Gastroesophageal sphincter (tissue), 3 donors: ENCODE data around the gene RAB11A.

Source experiments
- CTCF ChIP-seq, 4 experiments: fragments of 200-600 bp in 2 of 4; fragments of 450-650 bp in 2 of 4; sonication (generic) in 1 of 4; IDR thresholded peaks; one replicate each; pipeline ENCODE4 v1.5.1; 2017 to 2019; ENCODE audit warnings: antibody characterized with exemption in 4 of 4, mild to moderate bottlenecking in 2 of 4, moderate library complexity in 2 of 4
- EP300 ChIP-seq: sonication (generic); formaldehyde crosslinking; IDR thresholded peaks from one replicate; pipeline ENCODE4 v1.6.1; 2017; ENCODE audit warnings: antibody characterized with exemption, mild to moderate bottlenecking
- POLR2A ChIP-seq, 2 donors: fragments of 450-650 bp; IDR thresholded peaks; one replicate each; pipeline ENCODE4 v1.6.1; 2017; ENCODE audit warnings: antibody characterized with exemption in 2 of 2, mild to moderate bottlenecking in 2 of 2, moderate library complexity in 1 of 2
- POLR2AphosphoS5 ChIP-seq: sonication (generic); formaldehyde crosslinking; IDR thresholded peaks from one replicate; pipeline ENCODE4 v1.6.1; 2017; ENCODE audit warnings: antibody characterized with exemption

- TF ChIP-seq POLR2AphosphoS5, result no peak
- no peak for TF ChIP-seq CTCF (IDR thresholded peaks at IDR 0.05)
- TF ChIP-seq POLR2A (IDR thresholded peaks at IDR 0.05), result no peak
- no peak for TF ChIP-seq EP300
Measured at GRCh38 chr15:65835447-65835846, 33.8 kb upstream of the RAB11A start.
